Thoracic aorta (tissue), 2 donors: ENCODE data around the gene SELENON. TPM values are rescaled to one million over a fixed set of nuclear protein-coding genes. Genes with fewer than 3 reads are reported as not detected.

Source experiments
- ATAC-seq: fragments of 150-250 bp; one replicate; pipeline ENCODE4 v1.8.0; 2017; ENCODE audit warnings: low read depth; ENCODE audit not compliant: insufficient number of reproducible peaks, low FRiP score
- DNase-seq: peaks from one replicate; pipeline ENCODE4 v3.0.0-alpha.2; 2020; ENCODE audit warnings: low spot score
- H3K27ac ChIP-seq, 2 donors: fragments of 200-600 bp; sonication (generic); 1 replicate in 1 of 2; 2 replicates in 1 of 2; pipeline ENCODE4 v1.5.1; 2016; ENCODE audit warnings: mild to moderate bottlenecking in 2 of 2, moderate library complexity in 2 of 2
- H3K27me3 ChIP-seq: fragments of 200-600 bp; sonication (generic); replicated peaks from 2 replicates; pipeline ENCODE4 v1.6.0; 2016; ENCODE audit warnings: mild to moderate bottlenecking; ENCODE audit not compliant: insufficient read depth
- H3K36me3 ChIP-seq: fragments of 200-600 bp; sonication (generic); one replicate; pipeline ENCODE4 v1.5.1; 2016
- H3K4me1 ChIP-seq, 2 donors: fragments of 200-600 bp; sonication (generic); 1 replicate in 1 of 2; 2 replicates in 1 of 2; pipeline versions ENCODE4 v1.5.1 to v1.6.0; 2016; ENCODE audit warnings: low read depth in 2 of 2, mild to moderate bottlenecking in 1 of 2; ENCODE audit not compliant: control insufficient read depth in 1 of 2
- H3K4me3 ChIP-seq: fragments of 200-600 bp; sonication (generic); 2 replicates; pipeline ENCODE4 v1.5.1; 2016; ENCODE audit warnings: mild to moderate bottlenecking
- H3K9me3 ChIP-seq: fragments of 200-600 bp; sonication (generic); 2 replicates; pipeline ENCODE4 v1.5.1; 2016
- CTCF ChIP-seq: fragments of 200-600 bp; sonication (generic); IDR thresholded peaks from one replicate; pipeline ENCODE4 v1.5.1; 2019; ENCODE audit warnings: antibody characterized with exemption
- total RNA-seq, 2 donors: library from RNA; depleted of rRNA; stranded (reverse); fragments of >200 nt; gene quantifications; one replicate each; pipeline versions ENCODE4 v1.1.0 to v1.2.3, GENCODE V29; 2016

Gene SELENON
- total RNA-seq, 2 donors from 2014 or later, result 44.1 to 48.6 TPM

- peaks cover 7% of the 10 kb centered on the region for H3K36me3 ChIP-seq
- DNase-seq (no peak), ATAC-seq (no peak)
- no peak overlapping the region for H3K27ac ChIP-seq
- no peaks in the 10 kb centered on the region for H3K27me3 ChIP-seq
- H3K9me3 ChIP-seq, result no peaks in the 10 kb centered on the region
- peaks cover 9 to 29% of the 10 kb centered on the region in 2 donors for H3K4me1 ChIP-seq
- TF ChIP-seq CTCF, result no peak
- H3K4me3 ChIP-seq, result no peak overlapping the region
Measured at GRCh38 chr1:25767437-25767770, 32.6 kb upstream of the SELENON start.

GRCh38 chr1:25768999-25769398 lies 31.0 kb upstream of the SELENON start:
- no peak overlapping the region for H3K27ac ChIP-seq
- TF ChIP-seq CTCF, result no peak

GRCh38 chr1:25769625-25770383 lies 30.2 kb upstream of the SELENON start:
- DNase-seq (no peak), ATAC-seq (no peak)
- Histone ChIP-seq H3K9me3 (no peaks in the 10 kb centered on the region), H3K4me1 (peaks cover 9 to 29% of the 10 kb centered on the region in 2 donors), H3K4me3 (no peak overlapping the region), H3K27me3 (no peaks in the 10 kb centered on the region), H3K27ac (no peak overlapping the region), H3K36me3 (peaks cover 7% of the 10 kb centered on the region)
- TF ChIP-seq CTCF, result no peak

More at GRCh38 chr1:25768999-25769398, 31.0 kb upstream of the SELENON start:
- ATAC-seq (no peak), DNase-seq (no peak)
- H3K36me3 ChIP-seq, result peaks cover 7% of the 10 kb centered on the region
- H3K4me3 ChIP-seq, result no peak overlapping the region
- no peaks in the 10 kb centered on the region for H3K27me3 ChIP-seq
- peaks cover 9 to 29% of the 10 kb centered on the region in 2 donors for H3K4me1 ChIP-seq
- no peaks in the 10 kb centered on the region for H3K9me3 ChIP-seq

GRCh38 chr1:25770541-25771220 lies 29.3 kb upstream of the SELENON start:
- no peaks in the 10 kb centered on the region for H3K27me3 ChIP-seq
- ATAC-seq (no peak), DNase-seq (no peak)
- peaks cover 9 to 22% of the 10 kb centered on the region in 2 donors for H3K4me1 ChIP-seq
- TF ChIP-seq CTCF, result no peak
- no peak overlapping the region for H3K4me3 ChIP-seq
- H3K36me3 ChIP-seq, result peaks cover 10% of the 10 kb centered on the region
- H3K9me3 ChIP-seq, result no peaks in the 10 kb centered on the region
- H3K27ac ChIP-seq, result no peak overlapping the region

- no peak for ATAC-seq
- Histone ChIP-seq H3K9me3 (no peaks in the 10 kb centered on the region), H3K4me1 (peaks cover 1 to 15% of the 10 kb centered on the region in 2 donors), H3K27me3 (no peaks in the 10 kb centered on the region), H3K36me3 (peaks cover 12% of the 10 kb centered on the region), H3K27ac (no peak overlapping the region), H3K4me3 (no peak overlapping the region)
- no peak for TF ChIP-seq CTCF
- DNase-seq, result no peak
Measured at GRCh38 chr1:25771221-25772114, 28.5 kb upstream of the SELENON start.
